MM.1S (cell line): ENCODE data around the gene KRTAP5-5.

ENCODE experiments used
- DNase-seq: peaks from one replicate; pipeline ENCODE4 v3.0.0-alpha.2; 2015
- H2AFZ ChIP-seq: fragments of 300-600 bp; sonication (generic); 2 replicates; pipeline ENCODE4 v1.6.0; 2016; ENCODE audit warnings: antibody characterized with exemption, low read length
- H3F3A ChIP-seq: fragments of 300-600 bp; sonication (generic); 2 replicates; pipeline ENCODE4 v1.6.1; 2016; ENCODE audit warnings: mild to moderate bottlenecking, antibody characterized with exemption, low read length, moderate library complexity, mixed read lengths; ENCODE audit not compliant: insufficient read depth
- H3K27ac ChIP-seq: fragments of 300-600 bp; sonication (generic); 2 replicates; pipeline ENCODE4 v1.5.1; 2016; ENCODE audit warnings: mild to moderate bottlenecking, low read length
- H3K27me3 ChIP-seq: fragments of 300-600 bp; sonication (generic); replicated peaks from 2 replicates; pipeline ENCODE4 v1.6.0; 2016; ENCODE audit warnings: low read length; ENCODE audit not compliant: insufficient read depth
- H3K36me3 ChIP-seq: fragments of 300-600 bp; sonication (generic); replicated peaks from 2 replicates; pipeline ENCODE4 v1.6.1; 2016; ENCODE audit warnings: mild to moderate bottlenecking, low read length, mixed read lengths; ENCODE audit not compliant: insufficient read depth
- H3K4me1 ChIP-seq: fragments of 300-600 bp; sonication (generic); 2 replicates; pipeline ENCODE4 v1.6.1; 2016; ENCODE audit warnings: low read length, mixed read lengths
- H3K4me2 ChIP-seq: fragments of 300-600 bp; sonication (generic); 2 replicates; pipeline ENCODE4 v1.6.0; 2016; ENCODE audit warnings: low read depth, low read length
- H3K4me3 ChIP-seq: fragments of 300-600 bp; sonication (generic); 2 replicates; pipeline ENCODE4 v1.5.1; 2016; ENCODE audit warnings: low read length, mixed read lengths
- H3K79me2 ChIP-seq: fragments of 300-600 bp; sonication (generic); 2 replicates; pipeline ENCODE4 v1.6.1; 2016; ENCODE audit warnings: mixed run types, low read length, mixed read lengths
- H3K9ac ChIP-seq: fragments of 300-600 bp; sonication (generic); 2 replicates; pipeline ENCODE4 v1.6.1; 2016; ENCODE audit warnings: low read length, mixed read lengths
- H3K9me2 ChIP-seq: fragments of 300-600 bp; sonication (generic); replicated peaks from 2 replicates; pipeline ENCODE4 v1.6.1; 2016; ENCODE audit warnings: mild to moderate bottlenecking, low read length, mixed read lengths; ENCODE audit not compliant: insufficient read depth
- H3K9me3 ChIP-seq: fragments of 300-600 bp; sonication (generic); replicated peaks from 2 replicates; pipeline ENCODE4 v1.6.1; 2016; ENCODE audit warnings: mild to moderate bottlenecking, low read length, mixed read lengths; ENCODE audit not compliant: insufficient read depth
- H4K20me1 ChIP-seq: fragments of 300-600 bp; sonication (generic); 2 replicates; pipeline ENCODE4 v1.6.1; 2016; ENCODE audit warnings: mild to moderate bottlenecking, low read length, moderate library complexity, mixed read lengths; ENCODE audit not compliant: insufficient read depth
- EZH2 ChIP-seq: fragments of 300-600 bp; sonication (generic); optimal IDR thresholded peaks from 2 replicates; pipeline ENCODE3; 2017; ENCODE audit warnings: low read depth, mild to moderate bottlenecking, antibody characterized with exemption, low read length, mixed read lengths
- EZH2phosphoT487 ChIP-seq: fragments of 300-600 bp; sonication (generic); IDR thresholded peaks from 2 replicates; pipeline ENCODE4 v1.6.1; 2018; ENCODE audit warnings: antibody characterized with exemption, low read length
- TF ChIP-seq, protein P1 (sequence below): fragments of 300-600 bp; sonication (generic); IDR thresholded peaks from 2 replicates; pipeline ENCODE4 v1.5.1; 2016; ENCODE audit warnings: antibody characterized with exemption, low read length, mixed read lengths

Gene KRTAP5-5

DNA sequence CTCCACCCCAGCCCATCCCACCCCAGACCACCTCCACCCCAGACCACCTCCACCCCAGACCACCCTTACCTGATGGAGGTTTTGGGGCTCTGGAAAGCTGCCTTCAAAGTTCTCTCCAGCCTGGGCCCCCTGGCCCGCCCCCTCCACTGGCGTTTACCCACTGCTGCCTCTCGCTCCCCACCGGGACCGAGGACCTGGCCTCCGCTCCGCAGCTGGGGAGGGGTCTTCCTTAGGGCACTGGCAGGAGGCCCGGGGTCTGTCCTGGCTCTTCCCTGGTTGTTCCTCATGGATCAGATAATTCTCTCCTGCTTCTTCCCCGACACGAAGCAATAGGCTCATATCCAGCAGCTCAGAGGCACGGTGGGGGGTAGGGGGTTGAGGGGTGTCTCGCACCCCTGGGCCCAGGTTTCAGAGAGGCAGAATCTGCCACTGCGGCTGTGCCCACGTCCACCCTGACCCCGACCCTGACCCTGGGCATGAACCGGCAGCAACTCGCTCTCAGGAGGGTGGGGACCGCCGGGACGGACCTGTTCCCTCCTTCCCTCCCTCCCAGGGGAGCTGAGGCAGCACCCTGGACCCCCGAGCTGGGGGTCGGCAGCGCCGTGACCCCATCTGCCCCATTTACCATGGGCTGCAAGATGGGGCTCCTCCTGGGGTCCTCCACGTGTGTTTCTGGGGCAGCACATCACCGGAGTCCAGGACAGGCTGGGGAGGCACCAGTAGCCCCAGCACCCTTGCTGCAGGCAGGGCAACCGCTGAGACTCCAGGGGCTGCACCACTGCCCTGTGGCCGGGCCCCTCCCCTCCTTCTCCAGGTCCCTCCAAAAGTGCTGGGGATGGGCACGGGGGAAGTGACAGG, 12.9 kb downstream of the KRTAP5-5 start:
- Histone ChIP-seq H3K4me1 (no peaks in the 10 kb centered on the region), H2AFZ (no peak overlapping the region), H3K27me3 (peaks cover 94% of the 10 kb centered on the region), H3K9me3 (no peaks in the 10 kb centered on the region), H3K27ac (no peak overlapping the region), H3K9ac (no peak overlapping the region), H3K79me2 (no peaks in the 10 kb centered on the region), H3K4me3 (no peak overlapping the region), H3K4me2 (no peak overlapping the region), H3K9me2 (no peaks in the 10 kb centered on the region), H4K20me1 (no peaks in the 10 kb centered on the region), H3F3A (no peaks in the 10 kb centered on the region), H3K36me3 (no peaks in the 10 kb centered on the region)
- no peak for DNase-seq
- TF ChIP-seq, protein P1, sequence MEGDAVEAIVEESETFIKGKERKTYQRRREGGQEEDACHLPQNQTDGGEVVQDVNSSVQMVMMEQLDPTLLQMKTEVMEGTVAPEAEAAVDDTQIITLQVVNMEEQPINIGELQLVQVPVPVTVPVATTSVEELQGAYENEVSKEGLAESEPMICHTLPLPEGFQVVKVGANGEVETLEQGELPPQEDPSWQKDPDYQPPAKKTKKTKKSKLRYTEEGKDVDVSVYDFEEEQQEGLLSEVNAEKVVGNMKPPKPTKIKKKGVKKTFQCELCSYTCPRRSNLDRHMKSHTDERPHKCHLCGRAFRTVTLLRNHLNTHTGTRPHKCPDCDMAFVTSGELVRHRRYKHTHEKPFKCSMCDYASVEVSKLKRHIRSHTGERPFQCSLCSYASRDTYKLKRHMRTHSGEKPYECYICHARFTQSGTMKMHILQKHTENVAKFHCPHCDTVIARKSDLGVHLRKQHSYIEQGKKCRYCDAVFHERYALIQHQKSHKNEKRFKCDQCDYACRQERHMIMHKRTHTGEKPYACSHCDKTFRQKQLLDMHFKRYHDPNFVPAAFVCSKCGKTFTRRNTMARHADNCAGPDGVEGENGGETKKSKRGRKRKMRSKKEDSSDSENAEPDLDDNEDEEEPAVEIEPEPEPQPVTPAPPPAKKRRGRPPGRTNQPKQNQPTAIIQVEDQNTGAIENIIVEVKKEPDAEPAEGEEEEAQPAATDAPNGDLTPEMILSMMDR = no peak
- TF ChIP-seq EZH2 = no peak
- no peak for TF ChIP-seq EZH2phosphoT487

- Histone ChIP-seq H3F3A (no peaks in the 10 kb centered on the region), H4K20me1 (no peaks in the 10 kb centered on the region), H3K79me2 (no peaks in the 10 kb centered on the region), H3K27ac (no peak overlapping the region), H3K9ac (no peak overlapping the region), H3K4me2 (no peak overlapping the region), H3K4me1 (no peaks in the 10 kb centered on the region), H3K27me3 (peaks cover 94% of the 10 kb centered on the region), H3K36me3 (no peaks in the 10 kb centered on the region), H3K4me3 (no peak overlapping the region), H3K9me2 (no peaks in the 10 kb centered on the region), H2AFZ (no peak overlapping the region), H3K9me3 (no peaks in the 10 kb centered on the region)
- no peak for DNase-seq
- TF ChIP-seq, protein P1 = no peak
- TF ChIP-seq EZH2 (no peak), EZH2phosphoT487 (no peak)
These were observed 13.6 kb downstream of the KRTAP5-5 start for GRCh38 chr11:1643146-1643690.

DNA sequence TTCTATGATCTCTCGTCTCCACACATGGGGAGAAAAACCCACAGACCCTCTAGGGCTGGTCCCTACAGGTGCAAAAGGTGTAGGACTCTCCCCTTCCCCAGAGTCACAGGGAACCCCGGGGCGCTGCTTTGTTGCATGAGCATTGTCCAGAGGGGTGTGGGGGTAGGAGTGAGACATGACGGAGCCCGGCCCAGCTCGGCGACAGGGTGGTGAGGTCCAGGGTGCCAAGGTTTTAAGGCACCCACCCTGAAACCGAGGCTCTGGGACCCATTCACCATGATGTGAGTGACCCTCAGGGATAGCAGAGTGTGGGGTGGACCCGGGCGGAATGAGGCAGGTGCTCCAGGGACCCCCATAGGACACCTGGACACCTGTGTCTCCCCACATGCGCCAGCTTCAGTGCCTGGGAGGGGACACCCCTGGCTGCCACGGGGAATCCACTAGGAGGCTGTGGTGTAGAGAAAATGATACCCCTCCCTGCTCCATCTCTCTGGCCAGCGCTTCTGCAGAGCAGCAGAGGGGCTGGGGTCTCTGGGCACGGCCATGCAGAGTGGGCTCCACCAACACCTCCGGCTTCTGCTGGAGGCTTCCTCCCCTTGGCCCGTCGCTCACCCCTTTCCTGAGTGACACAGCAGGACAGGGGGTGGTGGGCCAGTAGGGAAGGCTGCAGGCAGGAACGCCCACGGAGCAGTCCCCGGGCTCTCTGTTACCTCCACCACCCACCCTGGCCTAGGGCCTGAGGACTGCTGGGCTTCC, 15.2 kb downstream of the KRTAP5-5 start:
- Histone ChIP-seq H3F3A (no peaks in the 10 kb centered on the region), H3K9ac (no peak overlapping the region), H3K79me2 (no peaks in the 10 kb centered on the region), H3K9me2 (no peaks in the 10 kb centered on the region), H3K27me3 (peaks cover 90% of the 10 kb centered on the region), H3K4me1 (no peaks in the 10 kb centered on the region), H2AFZ (no peak overlapping the region), H3K36me3 (no peaks in the 10 kb centered on the region), H3K9me3 (no peaks in the 10 kb centered on the region), H4K20me1 (no peaks in the 10 kb centered on the region), H3K4me3 (no peak overlapping the region), H3K4me2 (no peak overlapping the region), H3K27ac (no peak overlapping the region)
- TF ChIP-seq, protein P1 = no peak
- DNase-seq = no peak
